GM18951 (cell line): ENCODE measurements around the gene HEXA.
"Not testable (repeated sequence)": the region's sequence is repeated elsewhere in the genome, so short reads cannot be mapped to it uniquely, and the experiment has no call there.

ENCODE experiments used
- POLR2A ChIP-seq: IDR thresholded peaks from 4 replicates; pipeline ENCODE4 v1.6.1; 2011; ENCODE audit warnings: mild to moderate bottlenecking; ENCODE audit not compliant: insufficient read length, insufficient read depth; ENCODE audit errors: extremely low read depth
- in situ Hi-C: fragments of 300-500 bp; cut with MboI; formaldehyde crosslinking; loops from one replicate; pipeline ENCODE4 v1.12.0; 2022; ENCODE audit warnings: low sequenced_read_pairs, mixed read lengths, inconsistent platforms; ENCODE audit not compliant: unreplicated experiment

The HEXA gene

GRCh38 chr15:72397796-72398588 is 22.2 kb upstream of the HEXA start, which contains the start of gene TMEM202:
TMEM202 (plus strand) TSS chr15:72398305; CDS start chr15:72398327, 22 bp downstream.
- no peak for TF ChIP-seq POLR2A
- in situ Hi-C loops, result no loop called here

DNA sequence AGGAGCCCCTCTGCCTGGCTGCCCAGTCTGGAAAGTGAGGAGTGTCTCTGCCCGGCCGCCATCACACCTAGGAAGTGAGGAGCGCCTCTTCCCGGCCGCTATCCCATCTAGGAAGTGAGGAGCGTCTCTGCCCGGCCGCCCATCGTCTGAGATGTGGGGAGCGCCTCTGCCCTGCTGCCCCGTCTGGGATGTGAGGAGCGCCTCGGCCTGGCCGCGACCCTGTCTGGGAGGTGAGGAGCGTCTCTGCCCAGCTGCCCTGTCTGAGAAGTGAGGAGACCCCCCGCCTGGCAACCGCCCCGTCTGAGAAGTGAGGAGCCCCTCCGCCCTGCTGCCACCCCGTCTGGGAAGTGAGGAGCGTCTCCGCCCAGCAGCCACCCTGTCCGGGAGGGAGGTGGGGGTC is 20.5 kb upstream of the HEXA start:
- in situ Hi-C loops, result not testable (repeated sequence)

- in situ Hi-C loops, result no loop called here
- no peak for TF ChIP-seq POLR2A
These were observed 13.4 kb upstream of the HEXA start for GRCh38 chr15:72389231-72389630.

DNA sequence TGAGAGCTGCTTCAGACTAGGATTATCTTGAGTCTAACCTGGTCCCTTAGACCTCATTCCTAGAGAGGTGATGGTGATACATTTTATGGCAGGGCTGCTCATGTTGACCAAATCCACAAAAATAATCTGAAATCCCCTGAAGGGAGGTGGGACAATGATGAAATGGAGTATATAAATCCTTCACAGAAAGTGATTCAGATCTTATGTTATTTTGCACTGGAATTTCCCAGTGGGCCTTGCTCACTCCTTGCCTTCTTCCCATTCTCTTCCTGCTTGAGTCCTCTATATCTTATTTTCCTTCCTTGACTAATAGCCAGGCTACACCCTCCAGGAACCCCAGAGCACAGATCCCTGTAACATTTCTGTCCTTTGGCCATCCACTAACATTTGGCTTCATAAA is 11.9 kb upstream of the HEXA start:
- TF ChIP-seq POLR2A, result no peak
- in situ Hi-C loops, result no loop called here

GRCh38 chr15:72382146-72382545 is 6.3 kb upstream of the HEXA start:
- in situ Hi-C loops, result no loop called here
- TF ChIP-seq POLR2A, result no peak

DNA sequence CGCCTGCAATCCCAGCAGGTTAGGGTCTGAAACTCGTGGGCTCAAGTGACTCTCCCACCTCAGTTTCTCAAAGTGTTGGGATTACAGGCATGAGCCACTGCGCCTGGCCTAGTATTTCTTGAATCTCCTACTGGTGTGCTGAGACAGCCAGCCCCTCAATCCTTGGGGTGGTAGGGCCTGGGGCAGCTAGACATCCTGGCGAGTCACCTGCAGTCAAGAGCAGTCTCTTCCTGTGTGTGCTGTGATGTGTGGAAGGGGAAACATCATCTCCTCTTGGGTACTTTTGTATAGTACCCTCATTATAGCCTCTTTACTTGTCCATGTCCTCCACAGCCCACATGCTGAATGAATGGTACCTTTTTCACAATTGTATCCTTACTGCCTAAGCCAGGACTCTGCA is 4.9 kb upstream of the HEXA start:
- in situ Hi-C loops, result no loop called here
- no peak for TF ChIP-seq POLR2A

DNA sequence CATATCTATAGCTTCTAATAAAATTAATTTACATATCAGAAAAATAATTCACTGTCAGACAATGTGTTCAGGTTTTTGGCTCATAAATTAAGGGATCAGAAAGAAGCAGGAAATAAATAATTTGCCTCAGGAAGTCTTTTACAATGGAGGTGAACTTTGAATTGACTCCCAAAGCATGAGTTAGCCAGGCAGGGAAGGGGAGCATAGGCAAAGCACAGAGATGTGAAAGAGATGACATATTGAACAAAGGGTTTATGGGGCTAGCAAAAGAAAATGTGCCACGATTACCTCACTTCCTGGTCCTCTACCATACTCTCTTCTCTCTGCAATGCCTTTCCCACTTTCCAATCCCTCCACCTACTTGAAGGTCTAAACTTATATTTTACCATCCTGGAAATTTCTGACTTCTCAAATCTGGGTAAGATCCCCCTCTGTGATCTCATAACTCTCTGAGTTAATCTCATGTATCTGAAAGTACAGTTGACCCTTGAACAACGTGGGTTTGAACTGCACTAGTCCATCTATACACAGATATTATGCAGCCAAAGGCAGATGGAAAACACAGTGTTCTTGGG is 4.1 kb upstream of the HEXA start:
- TF ChIP-seq POLR2A, result no peak
- in situ Hi-C loops, result no loop called here

- in situ Hi-C loops, result not testable (repeated sequence)
These were observed 3.3 kb upstream of the HEXA start for GRCh38 chr15:72379106-72379505.

GRCh38 chr15:72377331-72377730 is 1.5 kb upstream of the HEXA start:
- in situ Hi-C loops, result no loop called here
- TF ChIP-seq POLR2A, result no peak

- in situ Hi-C loops, result no loop called here
- no peak for TF ChIP-seq POLR2A
These were observed 341 bp downstream of the HEXA start for GRCh38 chr15:72375501-72375845.

DNA sequence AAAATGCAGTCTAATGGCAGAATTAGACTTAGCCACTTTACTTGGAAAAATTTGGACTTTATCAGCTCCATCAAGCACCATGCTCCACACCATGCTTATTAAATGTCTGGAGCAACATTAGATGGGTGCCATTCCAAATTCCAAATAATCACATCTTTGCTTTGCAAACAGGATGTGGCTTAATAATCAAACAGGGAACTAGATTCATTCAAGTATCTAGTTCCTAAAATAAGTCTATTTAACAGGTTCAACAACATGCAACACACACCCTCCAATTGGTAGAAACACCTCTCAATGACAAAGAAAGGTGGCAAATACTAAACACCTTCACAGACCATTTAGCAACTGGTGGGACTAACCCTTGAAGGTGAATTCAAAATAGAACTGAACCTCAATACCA is 3.5 kb downstream of the HEXA start:
- TF ChIP-seq POLR2A, result no peak
- in situ Hi-C loops, result no loop called here

DNA sequence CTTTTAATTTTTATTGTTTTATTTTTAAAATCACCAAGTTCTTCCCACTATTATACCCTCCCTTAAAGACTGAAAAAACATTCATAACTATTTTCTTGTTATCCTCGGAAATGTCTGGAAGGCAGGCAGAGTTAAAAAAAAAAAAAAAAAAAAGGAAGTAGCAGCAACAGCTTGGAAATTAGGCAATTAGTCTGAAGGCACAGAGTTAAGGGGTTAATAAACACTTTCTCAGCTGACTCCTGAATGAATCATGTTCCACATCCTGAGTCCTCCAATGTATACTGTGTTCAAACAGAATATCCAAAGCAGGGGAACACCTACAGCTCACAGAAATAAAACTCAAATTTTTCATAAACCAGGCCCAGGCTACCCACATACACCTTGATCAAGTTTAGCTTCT is 5.8 kb downstream of the HEXA start:
- in situ Hi-C loops, result no loop called here
- no peak for TF ChIP-seq POLR2A

GRCh38 chr15:72368899-72369298 is 6.9 kb downstream of the HEXA start:
- TF ChIP-seq POLR2A, result no peak
- in situ Hi-C loops, result no loop called here

DNA sequence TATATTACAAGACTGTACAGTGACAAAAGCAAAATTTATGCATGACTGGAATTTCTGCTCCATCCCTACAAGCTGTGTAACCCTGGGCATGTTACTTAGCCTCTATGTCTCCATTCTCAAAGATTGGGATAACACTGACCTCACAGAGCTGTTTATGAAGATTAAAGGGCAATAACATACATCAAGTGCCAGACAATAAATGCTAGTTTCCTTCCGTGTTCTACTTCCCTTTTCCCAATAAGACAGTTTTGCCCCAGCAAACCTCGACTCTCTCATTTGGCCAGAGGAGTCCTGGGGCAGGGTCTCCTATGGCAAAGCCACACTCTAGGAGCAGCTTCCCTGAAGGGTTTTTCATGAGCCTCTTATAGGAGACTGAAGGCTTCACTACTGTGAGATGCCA is 7.5 kb downstream of the HEXA start:
- no peak for TF ChIP-seq POLR2A
- in situ Hi-C loops, result no loop called here

DNA sequence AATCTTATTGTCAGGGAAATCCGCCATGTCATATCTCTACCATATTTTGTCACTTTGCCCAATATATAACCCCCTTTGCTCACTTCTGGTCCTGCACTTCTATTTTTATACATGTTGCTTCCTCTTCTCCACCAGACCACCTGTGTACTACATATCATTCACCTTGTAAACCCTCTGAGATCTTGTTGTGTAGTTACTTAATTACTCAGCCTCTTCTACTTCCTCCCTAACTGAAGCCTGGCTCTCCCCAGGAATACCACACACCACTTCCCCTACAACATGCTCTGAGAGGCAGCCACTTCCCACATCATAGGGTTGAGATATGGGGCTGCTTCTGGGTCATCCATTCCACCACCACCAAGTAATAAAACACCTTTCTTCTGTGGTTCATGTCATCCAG is 10.0 kb downstream of the HEXA start:
- in situ Hi-C loops, result no loop called here
- TF ChIP-seq POLR2A, result no peak

DNA sequence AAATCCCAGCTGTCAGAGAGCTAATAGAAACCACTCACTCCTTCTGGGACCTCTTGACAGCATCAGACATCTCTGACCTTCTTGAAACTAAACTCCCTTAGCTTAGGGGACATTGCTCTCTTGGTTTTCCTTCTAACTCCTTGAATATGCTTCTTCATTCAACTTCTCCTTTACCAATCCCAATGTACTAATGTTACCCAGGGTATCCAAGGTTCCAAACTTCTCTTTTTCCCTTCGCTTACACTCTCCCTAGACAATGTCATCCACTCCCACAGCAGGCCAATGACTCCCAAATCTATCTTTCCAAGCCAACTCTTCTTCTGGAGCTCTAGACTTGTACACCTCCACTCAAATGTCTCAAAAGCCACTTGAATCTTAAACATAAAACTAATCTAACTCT is 14.6 kb downstream of the HEXA start:
- TF ChIP-seq POLR2A, result no peak
- in situ Hi-C loops, result no loop called here
